Renal cortical epithelial cell (primary cell): ENCODE measurements around the gene EHMT1. TPM values are rescaled to one million over a fixed set of nuclear protein-coding genes. Genes with fewer than 3 reads are reported as not detected.
A peak's percentile ranks its signal among the peaks of the same experiment; 100 is the strongest.

Experiments
- DNase-seq: peaks from one replicate; pipeline ENCODE4 v3.0.0-alpha.2; 2011; ENCODE audit warnings: low read depth
- total RNA-seq: library from RNA; depleted of rRNA; stranded (reverse); fragments of >200 nt; gene quantifications from 2 replicates; pipeline ENCODE4 v1.2.3, GENCODE V29; 2014

Gene EHMT1
- total RNA-seq, 1 donor from 2014 or later: 92.8 TPM

DNA sequence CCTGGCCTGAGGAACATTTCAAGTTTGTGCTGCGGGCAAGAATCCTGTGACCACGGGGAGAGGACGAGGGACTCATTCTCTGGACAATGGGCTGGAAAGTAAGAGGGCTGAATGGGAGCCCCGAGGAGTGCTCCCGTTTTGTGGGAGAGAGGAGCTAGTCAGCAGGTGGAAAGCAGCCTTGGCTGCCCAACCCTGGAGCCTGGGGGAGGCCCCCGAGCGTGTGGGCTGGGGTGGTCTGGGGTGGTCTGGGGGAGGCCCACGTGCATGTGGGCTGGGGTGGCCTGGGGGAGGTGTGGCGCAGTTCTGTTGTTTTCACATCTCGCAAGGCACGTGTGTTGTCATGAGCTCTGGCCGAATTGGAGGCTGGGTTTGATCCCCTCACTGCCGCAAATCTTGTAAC, 27.5 kb downstream of the EHMT1 start:
- DNase-seq: no peak

DNA sequence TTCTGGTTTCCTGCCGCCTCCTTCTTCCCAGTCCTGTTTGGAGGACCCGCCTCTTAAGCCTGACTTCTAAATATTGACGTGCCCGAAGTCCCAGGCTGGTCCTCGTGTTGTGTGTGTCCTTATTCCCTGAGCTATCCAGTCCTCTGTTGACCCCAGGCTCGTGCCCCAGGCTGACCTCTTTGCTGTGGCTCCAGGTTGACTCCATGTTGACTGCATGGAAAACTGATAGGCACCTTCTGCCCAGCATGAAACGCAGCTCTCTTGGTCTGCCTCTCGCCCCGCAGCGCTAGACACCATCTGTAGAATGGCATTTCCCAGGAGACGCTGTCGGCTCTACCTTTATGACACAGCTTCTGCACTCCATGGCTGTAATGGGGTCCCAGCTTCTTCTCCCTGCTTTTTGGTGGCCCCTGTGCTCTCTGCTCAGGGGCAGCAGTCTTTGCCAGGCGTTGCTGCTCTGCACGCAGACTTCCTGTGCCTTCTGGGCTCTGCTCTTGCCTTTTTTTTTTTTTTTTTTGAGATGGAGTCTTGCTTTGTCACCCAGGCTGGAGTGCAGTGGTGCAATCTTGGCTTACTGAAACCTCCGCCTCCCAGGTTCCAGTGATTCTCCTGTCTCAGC, 28.4 kb downstream of the EHMT1 start:
- no peak for DNase-seq

DNA sequence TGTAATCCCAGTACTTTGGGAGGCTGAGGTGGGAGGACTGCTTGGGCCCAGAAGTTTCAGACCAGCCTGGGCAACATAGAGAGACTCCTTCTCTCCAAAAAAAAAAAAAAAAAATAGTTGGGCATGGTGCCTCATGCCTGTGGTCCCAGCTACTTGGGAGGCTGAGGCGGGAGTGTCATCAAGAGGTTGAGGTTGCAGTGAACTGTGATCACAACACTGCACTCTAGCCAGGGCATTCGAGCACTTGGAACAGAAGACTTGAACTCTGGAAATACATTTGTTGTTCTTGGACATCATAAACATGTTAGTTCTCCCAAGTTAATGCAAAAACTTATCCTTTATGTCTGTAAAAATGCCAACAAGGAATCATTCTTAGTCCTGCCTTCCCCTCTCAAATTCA, 29.6 kb downstream of the EHMT1 start:
- peak; percentile 15 for DNase-seq

DNA sequence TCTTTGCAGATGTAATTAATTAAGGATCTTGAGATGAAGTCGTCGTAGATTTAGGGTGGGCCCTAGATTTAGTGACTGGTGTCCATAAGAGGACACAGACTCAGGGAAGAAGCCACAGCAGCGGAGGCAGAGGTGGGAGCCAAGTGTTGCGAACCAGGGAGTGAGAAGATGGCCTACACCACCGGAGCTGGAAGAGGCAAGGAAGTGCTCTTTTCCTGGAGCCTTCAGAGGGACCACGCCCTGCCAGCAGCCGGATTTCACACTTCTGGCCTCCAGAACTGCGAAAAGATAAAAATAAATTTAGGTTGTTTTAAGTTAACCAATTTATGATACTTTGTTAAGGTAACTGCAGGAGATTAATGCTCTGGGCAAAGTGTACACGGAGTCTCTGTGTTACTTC, 30.7 kb downstream of the EHMT1 start:
- DNase-seq: no peak

DNA sequence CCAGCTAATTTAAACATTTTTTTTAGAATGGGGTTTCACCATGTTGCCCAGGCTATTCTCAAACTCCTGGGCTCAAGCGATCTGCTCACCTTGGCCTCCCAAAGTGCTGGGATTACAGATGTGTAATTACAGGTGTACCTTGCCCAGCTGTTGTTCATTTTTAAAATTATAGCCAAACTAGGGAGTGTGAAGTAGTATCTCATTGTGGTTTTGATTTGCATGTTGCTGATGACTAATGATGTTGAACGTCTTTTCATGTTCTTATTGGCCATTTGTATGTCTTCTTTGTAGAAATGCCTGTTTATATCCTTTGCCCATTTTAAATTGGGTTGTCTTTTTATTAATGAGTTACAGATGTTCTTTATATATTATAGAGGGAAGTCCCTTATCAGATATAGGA, 31.5 kb downstream of the EHMT1 start:
- DNase-seq: no peak

DNA sequence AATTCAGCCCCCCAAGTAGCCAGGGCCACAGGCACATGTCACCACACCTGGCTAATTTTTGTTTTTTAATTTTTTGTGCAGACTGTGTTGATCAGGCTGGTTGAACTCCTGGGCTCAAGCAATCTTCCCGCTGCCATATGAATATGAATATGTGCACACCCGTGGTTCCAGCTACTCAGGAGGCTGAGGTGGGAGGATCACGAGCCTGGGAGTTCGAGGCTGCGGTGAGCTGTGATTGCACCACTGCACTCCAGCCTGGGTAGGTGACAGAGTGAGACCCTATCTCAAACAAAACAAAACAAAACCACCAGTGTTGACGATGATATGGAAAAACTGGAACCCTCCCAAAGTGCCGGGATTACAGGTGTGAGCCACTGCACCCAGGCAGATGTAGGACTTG, 32.0 kb downstream of the EHMT1 start:
- no peak for DNase-seq

DNA sequence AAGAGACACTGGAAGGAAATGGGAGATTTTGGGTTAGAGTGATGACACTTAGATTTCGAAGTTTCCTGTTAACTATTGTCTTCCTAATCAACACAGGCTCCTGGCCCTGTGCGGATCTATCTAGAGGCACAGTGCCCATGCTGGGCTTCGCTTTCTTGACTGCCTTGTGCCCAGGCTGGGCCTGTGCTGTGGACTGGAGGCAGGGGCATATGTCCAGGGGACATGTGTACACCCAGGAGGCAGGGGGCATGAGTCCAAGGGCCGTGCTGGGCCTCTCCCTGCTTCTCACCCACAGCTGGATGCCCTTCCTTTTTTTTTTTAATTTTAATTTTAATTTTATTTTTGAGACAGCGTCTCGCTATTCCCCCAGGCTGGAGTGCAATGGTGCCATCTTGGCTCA, 37.6 kb downstream of the EHMT1 start:
- DNase-seq: no peak

DNA sequence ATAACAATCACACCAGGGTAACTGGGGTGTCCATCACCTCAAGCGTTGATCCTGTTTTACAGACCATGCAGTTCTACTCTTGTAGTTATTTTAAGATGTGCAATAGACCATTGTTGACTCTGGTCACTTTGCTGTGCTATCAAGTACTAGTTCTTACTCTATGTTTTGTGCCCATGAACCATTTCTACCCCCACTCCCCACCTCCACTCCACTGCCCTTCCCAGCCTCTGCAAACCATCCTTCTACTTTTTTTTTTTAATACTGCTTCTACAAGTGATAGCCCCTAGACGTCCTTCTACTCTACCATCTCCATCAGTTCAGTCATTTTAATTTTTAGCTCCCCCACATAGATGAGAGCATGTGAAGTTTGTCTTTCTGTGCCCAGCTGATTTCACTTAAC, 38.8 kb downstream of the EHMT1 start:
- DNase-seq: no peak

DNA sequence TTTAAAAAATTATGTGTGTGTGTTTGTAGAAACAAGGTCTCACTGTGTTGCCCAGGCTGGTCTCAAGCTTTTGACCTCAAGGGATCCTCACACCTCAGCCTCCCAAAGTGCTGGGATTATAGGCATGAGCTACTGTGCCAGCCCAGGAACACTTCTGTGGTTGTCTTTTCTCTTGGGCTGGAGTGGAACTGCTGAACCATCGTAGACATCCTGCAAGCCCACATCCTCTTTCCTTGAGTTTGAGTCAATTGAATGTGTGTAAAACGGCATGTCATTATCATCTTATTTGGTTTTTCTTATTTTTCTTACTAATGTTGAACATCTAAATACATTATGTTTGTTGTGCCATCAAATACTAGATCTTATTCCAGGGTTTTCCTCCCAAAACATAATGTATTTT, 40.0 kb downstream of the EHMT1 start:
- no peak for DNase-seq

DNA sequence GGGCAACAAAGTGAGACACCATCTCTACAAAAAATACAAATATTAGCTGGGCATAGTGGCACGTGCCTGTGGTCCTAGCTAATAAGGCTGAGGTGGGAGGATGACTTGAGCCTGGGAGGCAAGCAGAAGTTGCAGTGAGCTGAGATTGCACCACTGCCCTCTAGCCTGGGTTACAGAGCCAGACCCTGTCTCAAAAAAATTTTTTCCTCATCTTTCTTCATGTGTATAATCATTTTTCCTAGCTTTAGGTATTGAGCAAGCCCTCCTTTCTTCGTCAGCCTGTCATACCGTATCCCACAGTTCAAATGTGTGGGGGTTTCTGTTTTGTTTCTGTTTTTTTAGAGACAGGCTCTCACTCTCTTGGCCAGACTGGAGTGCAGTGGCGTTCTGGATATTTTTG, 41.3 kb downstream of the EHMT1 start:
- DNase-seq: no peak

DNA sequence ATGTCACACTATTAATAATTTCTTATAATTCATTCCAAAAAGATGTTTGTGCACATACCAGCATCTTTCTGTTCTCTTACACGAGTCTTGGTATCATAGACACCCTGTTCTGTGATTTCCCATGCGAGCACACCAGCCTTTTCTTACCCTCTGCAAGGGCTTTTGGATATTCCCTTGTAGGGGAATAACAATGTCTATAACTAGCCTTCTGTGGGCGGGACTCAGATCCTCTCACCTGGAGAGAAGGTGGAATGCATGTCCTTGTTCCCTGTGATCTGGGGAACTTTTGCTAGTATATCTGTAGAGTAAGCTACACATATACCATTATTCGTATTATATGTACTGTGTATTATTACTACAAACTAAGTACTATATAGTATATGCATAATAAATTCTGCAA, 44.8 kb downstream of the EHMT1 start:
- no peak for DNase-seq

DNA sequence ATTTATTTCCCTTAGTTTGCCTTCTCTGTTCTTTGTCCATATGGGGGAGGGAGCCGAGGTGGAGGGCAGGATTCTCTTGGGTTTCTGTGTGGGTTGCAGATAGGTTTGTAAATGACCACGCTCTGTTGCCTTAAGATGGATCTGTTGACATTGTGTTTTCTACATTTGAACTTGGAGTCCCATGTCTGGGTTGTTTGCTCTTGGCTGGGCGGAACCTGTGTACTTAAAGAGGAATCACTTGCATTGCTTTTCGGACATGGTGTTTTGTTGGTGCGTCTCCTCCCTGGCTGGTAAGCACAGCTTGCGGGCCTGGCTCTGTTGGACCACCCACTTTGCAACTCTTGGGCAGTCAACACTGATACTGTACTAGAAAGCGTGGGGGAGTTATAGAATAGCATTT, 45.9 kb downstream of the EHMT1 start:
- DNase-seq: no peak

DNA sequence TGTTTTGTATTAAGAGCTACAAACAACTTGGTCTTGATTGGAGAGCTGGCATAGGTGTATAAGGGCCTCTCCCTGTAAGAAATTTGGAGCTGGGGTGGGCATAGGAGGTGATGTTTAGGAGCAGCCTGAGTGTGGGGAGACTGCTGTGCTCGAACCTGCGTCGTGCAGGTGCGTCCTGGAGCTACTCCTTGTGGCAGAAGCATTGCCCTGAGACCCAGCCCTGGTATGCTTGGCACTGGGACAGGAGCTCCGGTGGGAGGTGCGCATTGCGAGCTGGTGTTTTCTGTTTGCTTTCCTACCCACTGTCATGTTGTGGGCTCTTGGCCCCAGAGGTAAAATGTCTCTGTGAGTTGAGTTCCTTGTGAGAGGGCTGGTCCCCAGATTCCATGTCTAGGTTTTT, 46.4 kb downstream of the EHMT1 start:
- DNase-seq: no peak

DNA sequence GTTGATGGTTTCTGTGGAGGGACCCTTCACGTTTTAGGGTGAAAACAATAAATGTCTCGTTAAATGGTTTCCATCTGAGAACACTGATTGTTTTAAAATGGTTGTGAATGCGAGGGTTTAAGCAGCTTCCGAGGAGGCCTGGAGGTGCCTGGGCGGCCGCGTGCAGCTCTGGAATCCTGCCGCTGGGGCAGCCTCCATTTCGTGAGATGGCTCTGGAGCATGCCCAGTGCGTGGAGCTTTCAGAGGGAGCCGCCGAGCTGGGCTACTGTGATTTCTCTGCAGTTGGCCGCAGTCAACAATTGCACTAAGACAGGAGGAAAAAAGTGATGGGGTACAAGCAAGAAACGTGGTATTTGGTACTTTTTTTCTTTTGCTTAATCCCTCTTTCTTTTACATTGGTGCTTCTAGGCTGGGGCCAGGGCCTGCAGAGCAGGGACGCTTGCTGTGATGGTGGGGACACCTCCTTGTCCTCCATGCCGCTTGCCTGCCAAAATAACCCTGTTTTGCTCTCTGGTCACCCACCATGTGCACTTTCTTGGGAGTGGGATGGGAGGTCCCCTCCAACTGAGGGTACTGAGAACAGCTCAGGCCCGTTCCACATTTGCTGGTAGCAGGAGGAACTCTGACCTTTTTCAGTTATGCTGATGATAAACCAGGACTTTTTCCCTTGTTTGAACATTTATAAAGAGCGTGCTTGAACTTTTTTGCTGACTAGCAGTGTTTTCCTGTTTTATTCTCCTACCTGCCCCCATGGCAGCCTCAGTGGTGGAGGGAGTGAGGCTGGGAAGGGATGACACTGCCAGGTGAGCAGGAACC, 47.1 kb downstream of the EHMT1 start:
- no peak for DNase-seq

DNA sequence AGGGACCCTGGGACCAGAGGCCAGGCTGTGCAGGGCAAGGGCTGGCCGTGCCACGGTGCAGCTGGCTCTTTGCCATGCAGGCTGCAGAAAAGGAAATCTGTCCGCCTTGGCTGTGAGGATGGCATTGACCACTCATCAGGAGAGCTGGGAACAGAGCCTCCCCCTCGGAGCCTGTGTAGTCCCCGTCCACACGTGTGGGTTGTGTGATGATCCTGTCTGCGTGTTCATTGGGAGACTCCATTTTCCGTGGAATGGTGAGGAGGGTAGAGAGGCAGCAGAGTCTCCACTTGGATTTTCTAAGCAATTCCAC, 47.7 kb downstream of the EHMT1 start:
- DNase-seq: no peak

DNA sequence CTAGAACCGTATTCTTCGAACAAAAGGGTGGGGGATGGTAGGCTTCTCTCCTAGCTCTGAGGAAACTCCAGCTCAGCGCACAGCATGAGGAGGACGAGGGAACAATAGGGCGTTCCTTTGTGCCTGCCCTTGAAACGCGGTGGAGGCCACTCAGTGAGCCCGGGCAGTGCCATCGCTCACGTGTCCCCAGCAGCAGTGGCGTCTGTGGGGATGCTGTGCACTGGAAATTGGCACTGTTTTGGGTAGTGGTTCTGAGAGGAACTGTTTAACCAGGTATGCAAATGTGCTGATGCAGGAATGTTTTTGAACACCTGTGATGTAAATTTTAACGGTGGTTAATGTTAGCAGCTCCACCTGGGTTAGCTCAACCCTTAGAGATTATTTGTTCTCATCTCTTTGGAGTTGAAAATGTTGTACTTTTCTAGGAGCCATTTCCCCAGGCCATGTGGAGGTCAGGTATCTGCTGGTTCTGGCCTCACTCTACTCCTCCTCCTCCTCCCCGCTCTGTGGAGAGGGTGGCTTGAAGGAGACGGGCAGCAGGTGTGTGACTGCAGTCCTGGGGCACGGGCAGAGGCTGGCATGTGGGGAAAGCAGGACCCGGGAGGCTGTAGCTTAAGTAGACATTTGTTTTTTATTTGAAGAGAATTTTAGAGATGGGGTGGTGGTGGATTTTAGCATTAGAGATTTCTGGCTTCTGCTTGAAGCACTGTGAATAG, 48.3 kb downstream of the EHMT1 start:
- no peak for DNase-seq

DNA sequence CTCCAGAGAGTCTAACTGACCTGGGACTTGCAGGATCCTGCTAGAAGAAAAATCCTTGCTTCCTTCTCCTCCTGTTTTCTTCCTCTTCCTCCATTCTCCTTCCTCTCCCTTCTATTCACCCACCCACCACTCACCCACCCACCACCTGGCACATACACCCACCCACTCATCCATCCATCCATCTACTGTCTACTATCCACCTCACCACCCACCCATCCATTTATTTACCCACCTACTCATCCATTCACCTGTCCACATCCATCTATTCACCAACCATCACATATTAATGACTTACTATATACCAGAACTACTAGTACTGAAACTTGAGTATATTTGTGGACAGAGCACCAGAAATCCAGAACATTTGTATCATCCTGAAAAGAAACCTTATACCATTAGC, 49.4 kb downstream of the EHMT1 start:
- no peak for DNase-seq

DNA sequence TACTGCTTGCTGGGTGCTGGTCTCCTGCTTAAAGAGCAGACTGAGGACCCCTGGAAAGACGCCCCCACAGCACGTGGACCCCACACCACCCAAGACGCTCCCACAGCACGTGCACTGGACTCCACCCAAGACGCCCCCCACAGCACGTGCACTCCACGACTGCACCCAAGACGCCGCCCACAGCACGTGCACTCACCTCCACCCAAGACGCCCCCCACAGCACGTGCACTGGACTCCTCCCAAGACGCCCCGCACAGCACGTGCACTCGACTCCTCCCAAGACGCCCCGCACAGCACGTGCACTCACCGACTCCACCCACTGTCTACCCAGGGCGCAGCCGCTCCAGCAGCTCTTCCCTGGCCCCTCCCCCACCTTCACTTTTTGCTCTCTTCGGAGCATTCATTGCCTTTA, 50.5 kb downstream of the EHMT1 start:
- no peak for DNase-seq

DNA sequence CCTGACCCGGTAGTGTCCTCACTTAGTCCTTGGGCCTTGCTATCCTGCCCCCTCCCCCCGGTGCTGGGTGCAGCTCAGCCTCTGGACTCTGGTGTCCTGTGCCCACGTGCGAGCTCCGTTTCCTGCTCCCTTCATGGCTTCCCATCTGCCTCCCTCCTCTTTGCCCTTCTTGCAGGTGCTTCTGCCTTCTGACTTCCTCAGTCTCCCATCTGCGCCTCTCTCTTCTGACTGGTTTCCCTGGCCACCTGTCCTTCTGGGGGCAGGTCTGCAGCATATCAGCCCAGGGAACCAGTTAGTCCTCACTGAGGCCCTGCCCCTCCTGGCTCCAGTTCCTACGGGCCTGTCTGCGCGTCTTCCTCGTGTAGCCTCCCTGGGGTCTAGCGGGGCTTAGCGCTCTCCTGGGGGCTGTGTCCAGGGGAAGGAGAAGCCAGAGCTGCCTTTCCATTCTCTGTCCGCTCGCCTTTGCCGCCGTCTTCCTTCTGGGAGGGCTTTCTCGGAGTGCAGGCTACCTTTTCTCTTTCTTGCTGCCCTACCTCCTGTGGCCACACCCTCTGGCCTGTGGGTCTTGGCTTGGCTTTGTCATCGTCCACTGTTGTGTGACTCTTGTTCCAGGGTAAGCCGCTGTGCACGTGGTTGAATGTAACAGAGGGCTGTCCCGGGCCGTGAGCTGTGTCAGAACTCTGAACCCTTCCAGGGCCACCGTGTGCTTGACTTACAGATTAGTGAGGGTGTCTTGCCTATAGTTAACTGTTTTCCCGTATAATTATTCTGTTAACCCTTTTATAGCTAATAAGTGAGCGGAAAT, 51.8 kb downstream of the EHMT1 start:
- peak; percentile 63 for DNase-seq

DNA sequence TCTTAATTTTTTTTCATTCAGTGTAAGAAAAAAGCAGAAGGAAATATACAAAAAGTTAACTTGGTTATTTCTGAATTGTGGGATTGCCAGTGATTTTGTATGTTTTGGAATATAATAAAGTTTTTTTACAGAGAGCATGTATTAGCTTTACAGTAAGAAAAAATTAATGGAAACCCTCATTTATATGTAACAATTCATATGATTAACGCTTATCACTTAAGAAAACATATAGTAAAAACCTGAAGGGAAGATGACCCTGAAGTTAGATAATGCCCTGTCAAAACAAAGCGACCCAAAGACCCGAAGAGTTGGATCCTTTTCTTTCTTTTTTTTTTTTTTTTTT, 52.4 kb downstream of the EHMT1 start:
- no peak for DNase-seq

DNA sequence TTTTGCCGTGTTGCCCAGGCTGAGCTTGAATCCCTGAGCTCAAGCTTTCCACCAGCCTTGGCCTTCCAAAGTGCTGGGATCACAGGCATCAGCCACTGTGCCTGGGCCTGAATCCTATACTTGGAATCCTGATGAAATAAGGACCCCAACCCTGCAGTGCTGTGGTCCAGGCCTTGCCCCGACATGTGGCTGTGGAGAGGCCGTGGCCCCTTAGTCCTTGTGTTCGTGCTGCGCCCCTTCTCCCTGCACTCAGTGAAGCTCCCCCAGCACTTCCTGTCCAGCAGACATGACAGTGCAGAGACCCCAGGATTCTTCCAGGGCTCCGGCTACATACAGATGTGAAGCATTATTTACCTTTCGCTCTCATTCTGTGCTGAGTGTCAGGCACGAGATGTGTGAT, 52.9 kb downstream of the EHMT1 start:
- DNase-seq: no peak
